NB4 (cell line): ENCODE measurements around the gene BTBD9.

Experiments
- DNase-seq: peaks from one replicate; pipeline ENCODE4 v3.0.0; 2010; ENCODE audit warnings: low read depth
- H3K4me3 ChIP-seq: one replicate; pipeline ENCODE4 v1.5.1; 2011; ENCODE audit warnings: mild to moderate bottlenecking, low read depth, low read length, moderate library complexity
- CTCF ChIP-seq: IDR thresholded peaks from one replicate; pipeline ENCODE4 v1.5.1; 2012; ENCODE audit warnings: low read depth, low read length
- MAX ChIP-seq: IDR thresholded peaks from 2 replicates; pipeline ENCODE4 v1.6.1; 2011; ENCODE audit warnings: low read depth, low read length
- MYC ChIP-seq: IDR thresholded peaks from 2 replicates; pipeline ENCODE4 v1.6.1; 2011; ENCODE audit warnings: low read depth, low read length
- POLR2A ChIP-seq: IDR thresholded peaks from 2 replicates; pipeline ENCODE4 v1.6.1; 2011; ENCODE audit warnings: mild to moderate bottlenecking; ENCODE audit not compliant: insufficient read length; ENCODE audit errors: extremely low read depth

Gene BTBD9

GRCh38 chr6:38485488-38485887 is 154.2 kb downstream of the BTBD9 start:
- H3K4me3 ChIP-seq, result no peak overlapping the region
- no peak for TF ChIP-seq MAX
- TF ChIP-seq POLR2A, result no peak
- TF ChIP-seq MYC, result no peak
- TF ChIP-seq CTCF, result no peak
- no peak for DNase-seq

- no peak overlapping the region for H3K4me3 ChIP-seq
- TF ChIP-seq MYC, result no peak
- no peak for TF ChIP-seq CTCF
- no peak for TF ChIP-seq POLR2A
- TF ChIP-seq MAX, result no peak
- no peak for DNase-seq
Measured at GRCh38 chr6:38484656-38485055, 155.1 kb downstream of the BTBD9 start.

- TF ChIP-seq MAX (no peak), POLR2A (no peak), MYC (no peak), CTCF (no peak)
- peak; percentile 5 for DNase-seq
- no peak overlapping the region for H3K4me3 ChIP-seq
Measured at GRCh38 chr6:38483526-38483925, 156.2 kb downstream of the BTBD9 start.

- TF ChIP-seq MAX (no peak), MYC (no peak), CTCF (no peak), POLR2A (no peak)
- H3K4me3 ChIP-seq, result no peak overlapping the region
- DNase-seq, result no peak
Measured at GRCh38 chr6:38482466-38482865, 157.3 kb downstream of the BTBD9 start.

- DNase-seq, result no peak
- TF ChIP-seq MYC (no peak), MAX (no peak), POLR2A (no peak)
- H3K4me3 ChIP-seq, result no peak overlapping the region
Measured at GRCh38 chr6:38481851-38482250, 157.9 kb downstream of the BTBD9 start.

- no peak for DNase-seq
- H3K4me3 ChIP-seq, result no peak overlapping the region
- TF ChIP-seq MYC (no peak), POLR2A (no peak), MAX (no peak), CTCF (no peak)
Measured at GRCh38 chr6:38481211-38481836, 158.4 kb downstream of the BTBD9 start.
